Retinal pigment epithelial cell (primary cell): ENCODE measurements around the gene GRK5.
"Not testable (repeated sequence)": the region's sequence is repeated elsewhere in the genome, so short reads cannot be mapped to it uniquely, and the experiment has no call there.

ENCODE experiments used
- DNase-seq: peaks from one replicate; pipeline ENCODE4 v3.0.0-alpha.2; 2010; ENCODE audit warnings: low read depth
- H3K4me3 ChIP-seq: 2 replicates; pipeline ENCODE4 v1.5.1; 2011; ENCODE audit warnings: mild to moderate bottlenecking, low read length, control low read depth, moderate library complexity
- TF ChIP-seq, protein P1 (sequence below): conservative IDR thresholded peaks from 2 replicates; pipeline ENCODE4 v1.5.1; 2011; ENCODE audit warnings: low read depth, low read length, control low read depth, inconsistent platforms

The GRK5 gene

DNA sequence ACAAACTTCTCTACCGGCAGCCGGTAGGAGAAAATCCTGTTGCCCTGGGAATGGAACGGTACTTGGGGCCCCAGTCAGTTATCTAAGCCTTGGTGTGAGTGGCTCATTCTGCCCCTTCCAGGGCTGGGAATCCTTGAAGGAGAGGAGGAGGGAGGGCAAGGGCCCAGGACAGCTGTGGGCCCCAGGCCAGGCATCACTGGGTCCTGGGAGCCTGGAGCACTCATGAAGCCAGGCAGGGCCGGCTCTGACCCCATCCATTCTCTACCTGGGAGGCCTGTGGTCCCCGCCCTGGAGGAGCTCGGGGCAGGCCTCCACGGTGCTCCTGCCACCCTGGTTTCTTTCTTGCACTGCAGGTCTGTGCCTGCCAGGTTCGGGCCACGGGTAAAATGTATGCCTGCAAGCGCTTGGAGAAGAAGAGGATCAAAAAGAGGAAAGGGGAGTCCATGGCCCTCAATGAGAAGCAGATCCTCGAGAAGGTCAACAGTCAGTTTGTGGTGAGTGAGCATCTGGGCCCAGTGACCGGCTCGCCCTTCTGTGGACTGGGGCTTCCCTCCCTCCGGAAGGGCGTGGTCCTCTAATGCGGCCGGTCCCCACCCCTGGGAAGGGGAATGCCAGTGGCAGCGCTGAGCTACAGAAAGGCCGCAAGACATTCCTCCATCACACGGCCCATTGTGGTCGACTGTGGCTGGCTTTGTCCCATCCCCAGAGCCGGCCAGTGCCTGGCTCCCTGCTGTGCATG lies 223.8 kb downstream of the GRK5 start:
- DNase-seq: no peak
- TF ChIP-seq, protein P1, sequence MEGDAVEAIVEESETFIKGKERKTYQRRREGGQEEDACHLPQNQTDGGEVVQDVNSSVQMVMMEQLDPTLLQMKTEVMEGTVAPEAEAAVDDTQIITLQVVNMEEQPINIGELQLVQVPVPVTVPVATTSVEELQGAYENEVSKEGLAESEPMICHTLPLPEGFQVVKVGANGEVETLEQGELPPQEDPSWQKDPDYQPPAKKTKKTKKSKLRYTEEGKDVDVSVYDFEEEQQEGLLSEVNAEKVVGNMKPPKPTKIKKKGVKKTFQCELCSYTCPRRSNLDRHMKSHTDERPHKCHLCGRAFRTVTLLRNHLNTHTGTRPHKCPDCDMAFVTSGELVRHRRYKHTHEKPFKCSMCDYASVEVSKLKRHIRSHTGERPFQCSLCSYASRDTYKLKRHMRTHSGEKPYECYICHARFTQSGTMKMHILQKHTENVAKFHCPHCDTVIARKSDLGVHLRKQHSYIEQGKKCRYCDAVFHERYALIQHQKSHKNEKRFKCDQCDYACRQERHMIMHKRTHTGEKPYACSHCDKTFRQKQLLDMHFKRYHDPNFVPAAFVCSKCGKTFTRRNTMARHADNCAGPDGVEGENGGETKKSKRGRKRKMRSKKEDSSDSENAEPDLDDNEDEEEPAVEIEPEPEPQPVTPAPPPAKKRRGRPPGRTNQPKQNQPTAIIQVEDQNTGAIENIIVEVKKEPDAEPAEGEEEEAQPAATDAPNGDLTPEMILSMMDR: no peak

DNA sequence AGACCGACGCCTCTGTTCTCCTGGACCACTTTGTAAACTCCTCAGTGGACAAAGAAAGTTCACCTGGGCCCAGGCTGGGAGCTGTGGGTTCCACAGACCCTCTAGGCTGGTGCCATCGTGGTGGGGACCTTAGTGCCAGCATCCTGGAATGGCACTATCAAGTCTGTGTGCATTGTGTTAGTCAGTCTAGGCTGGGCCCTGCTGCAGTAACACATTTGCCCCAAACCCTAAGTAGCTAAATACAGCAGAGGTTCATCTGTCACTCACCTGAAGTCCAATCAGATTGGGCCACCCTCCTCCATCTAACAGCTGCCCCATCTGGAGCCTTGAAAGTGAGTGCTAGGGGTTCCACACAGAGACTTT lies 224.4 kb downstream of the GRK5 start:
- H3K4me3 ChIP-seq: no peak overlapping the region
- TF ChIP-seq, protein P1: no peak
- DNase-seq: no peak

More for the DNA sequence above, 223.8 kb downstream of the GRK5 start:
- H3K4me3 ChIP-seq: no peak overlapping the region

DNA sequence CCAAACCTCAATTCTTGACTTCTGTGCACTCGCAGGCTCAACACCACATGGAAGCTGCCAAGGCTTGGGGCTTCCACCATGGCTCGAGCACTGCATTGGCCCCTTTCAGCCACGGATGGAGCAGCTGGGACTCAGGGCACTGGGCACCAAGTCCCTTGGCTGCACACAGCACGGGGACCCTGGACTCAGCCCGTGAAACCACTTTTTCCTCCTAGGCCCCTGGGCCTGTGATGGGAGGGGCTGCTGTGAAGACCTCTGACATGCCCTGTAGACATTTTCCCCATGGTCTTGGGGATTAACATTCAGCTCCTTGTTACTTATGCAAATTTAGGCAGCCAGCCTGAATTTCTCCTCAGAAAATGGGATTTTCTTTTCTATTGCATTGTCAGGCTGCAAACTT lies 227.6 kb downstream of the GRK5 start:
- DNase-seq, H3K4me3 ChIP-seq: not testable (repeated sequence)

DNA sequence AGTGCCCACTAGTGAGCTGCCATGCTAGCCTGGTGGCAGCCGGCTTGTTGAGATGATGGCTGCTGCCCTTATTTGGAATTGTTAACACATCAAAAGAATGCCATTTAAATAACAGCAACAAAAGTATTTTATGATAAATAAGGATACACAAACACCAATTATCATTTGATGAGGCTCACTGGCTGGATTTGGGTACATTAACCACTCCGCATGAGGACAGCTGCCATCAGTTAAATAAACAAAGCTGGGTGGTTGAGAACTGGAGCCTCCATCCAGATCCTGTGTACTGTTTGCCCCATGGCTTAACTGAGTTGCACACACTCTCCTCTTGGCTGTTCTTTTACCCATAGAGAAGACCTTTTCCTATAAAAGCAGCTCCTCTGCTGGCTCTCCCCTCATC lies 231.3 kb downstream of the GRK5 start:
- no peak for DNase-seq
- TF ChIP-seq, protein P1: no peak
- H3K4me3 ChIP-seq: no peak overlapping the region

DNA sequence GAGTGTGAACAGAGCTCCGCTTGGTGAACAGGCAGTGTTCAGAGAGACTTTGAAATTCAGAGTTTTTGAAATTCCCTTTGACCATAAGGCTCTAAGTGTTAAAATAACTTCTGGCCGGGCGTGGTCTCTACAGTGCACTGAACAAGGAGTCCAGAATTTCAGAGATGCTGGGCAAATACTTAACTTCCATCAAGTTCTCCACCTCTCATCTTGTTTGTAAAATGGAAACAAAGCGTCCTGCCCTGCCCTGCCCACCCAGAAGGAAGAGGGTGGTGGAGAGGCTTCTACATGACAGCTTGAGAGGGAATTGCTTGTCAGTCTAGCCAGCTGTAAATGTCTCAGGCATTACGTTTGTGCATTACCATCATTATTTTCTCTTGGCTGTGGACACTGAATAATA lies 232.6 kb downstream of the GRK5 start:
- no peak overlapping the region for H3K4me3 ChIP-seq
- no peak for DNase-seq
- TF ChIP-seq, protein P1: no peak

DNA sequence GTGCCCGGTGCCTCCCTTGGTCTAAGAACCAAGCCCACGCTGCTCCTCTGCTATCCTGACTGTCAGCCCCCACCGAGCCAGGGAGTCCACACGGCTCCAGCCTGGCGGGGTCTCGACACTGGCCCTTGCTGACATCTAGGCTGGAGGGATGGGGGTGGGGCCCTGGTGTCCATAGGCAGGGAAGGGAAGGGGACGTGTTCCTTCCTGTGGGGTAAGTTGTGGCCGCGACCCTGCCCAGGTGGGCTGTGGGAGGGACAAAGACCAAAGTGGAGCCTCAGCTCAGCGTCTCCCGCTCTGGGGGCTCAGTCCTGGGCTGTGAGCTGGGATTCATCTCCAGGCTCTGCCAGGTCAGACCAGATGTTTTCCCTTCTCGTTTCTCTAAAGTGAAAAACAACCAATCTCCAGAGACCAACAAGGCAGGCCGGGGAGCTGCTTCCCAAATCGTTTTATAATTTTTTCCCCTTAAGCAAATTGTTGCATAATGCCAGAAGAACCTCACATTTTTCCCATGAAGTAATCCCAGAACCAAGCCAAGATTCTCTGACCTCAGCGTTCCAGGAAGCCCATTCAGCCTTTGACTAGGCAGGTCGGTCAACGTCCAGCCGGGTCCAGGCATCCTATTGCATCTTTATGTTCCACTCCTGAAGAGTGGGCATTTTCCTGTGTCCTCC lies 233.9 kb downstream of the GRK5 start:
- DNase-seq: no peak
- no peak overlapping the region for H3K4me3 ChIP-seq
- TF ChIP-seq, protein P1: no peak

DNA sequence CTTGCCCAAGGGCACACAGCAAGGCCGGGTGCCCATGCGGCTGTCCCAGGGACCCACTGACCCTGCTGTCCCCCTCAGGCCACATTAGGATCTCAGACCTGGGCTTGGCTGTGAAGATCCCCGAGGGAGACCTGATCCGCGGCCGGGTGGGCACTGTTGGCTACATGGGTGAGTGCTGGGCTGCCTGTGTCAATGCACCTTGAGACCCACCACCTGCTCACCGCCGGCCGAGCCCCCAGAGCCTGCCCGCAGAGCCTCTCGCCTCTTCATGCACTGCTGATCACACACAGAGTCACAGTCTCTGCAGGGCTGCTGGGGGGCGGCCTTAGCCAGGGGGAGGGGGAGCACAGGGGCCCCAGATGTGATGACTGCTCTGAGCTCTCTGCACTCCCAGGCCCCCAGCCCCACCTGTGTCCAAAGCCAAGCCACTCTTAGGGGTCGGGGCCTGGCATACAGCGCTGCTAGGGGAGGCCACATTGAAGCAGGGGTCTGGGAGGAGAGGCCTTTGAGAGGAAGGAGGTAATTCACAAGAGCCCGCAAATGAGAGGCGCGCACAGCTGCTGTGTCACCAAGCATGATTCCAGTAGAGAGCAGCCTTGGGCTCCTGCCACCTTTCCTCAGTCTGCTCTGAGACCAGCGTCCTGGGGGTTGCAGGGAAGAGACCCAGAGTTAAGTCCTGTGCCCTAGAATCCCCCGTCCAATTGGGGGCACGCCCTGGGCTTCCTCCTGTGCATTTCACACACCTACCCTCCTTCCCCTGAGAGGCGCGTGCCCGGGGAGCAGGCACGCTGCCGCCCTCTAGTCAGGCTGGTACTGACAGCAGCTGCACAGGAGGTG lies 234.8 kb downstream of the GRK5 start:
- no peak overlapping the region for H3K4me3 ChIP-seq
- DNase-seq: no peak
- TF ChIP-seq, protein P1: no peak
